Panc1 (cell line): Measurements from ENCODE around the gene MRPL4. TPM values are rescaled to one million over a fixed set of nuclear protein-coding genes. Genes with fewer than 3 reads are reported as not detected.

Experiments used
- ATAC-seq: fragments of 200-7000 bp; cut with Tn5 transposase; 2 replicates; pipeline ENCODE4 v1.9.1; 2020; ENCODE audit warnings: mild to moderate bottlenecking, moderate library complexity
- BruUV-seq: library from RNA; stranded (reverse); fragments of 400-500 nt; replicated peaks from 2 replicates; lab custom pipeline; 2021; lab: Mats Ljungman, UMichigan
- CTCF ChIA-PET: fragments of 300-600 bp; sonication (Branson Sonifier 250); formaldehyde crosslinking; loops from one replicate; lab custom pipeline; 2022; ENCODE audit warnings: antibody characterized with exemption; lab: Charles Lee
- POLR2A ChIA-PET: fragments of 300-600 bp; sonication (Branson Sonifier 250); formaldehyde crosslinking; loops from one replicate; lab custom pipeline; 2022; ENCODE audit warnings: antibody characterized with exemption; lab: Charles Lee
- DNase-seq: peaks from one replicate; pipeline ENCODE4 v3.0.0-alpha.2; 2010; ENCODE audit warnings: low read depth, low spot score
- H3K27ac ChIP-seq: 2 replicates; pipeline ENCODE4 v1.5.1; 2011; ENCODE audit warnings: mild to moderate bottlenecking, low read length, inconsistent platforms
- H3K27me3 ChIP-seq: fragments of 200-500 bp; sonication (Bioruptor generic); 2 replicates; pipeline ENCODE4 v1.6.0; 2014; ENCODE audit warnings: low read length, inconsistent platforms; ENCODE audit not compliant: control insufficient read depth, insufficient read depth
- H3K36me3 ChIP-seq: fragments of 200-500 bp; sonication (Bioruptor generic); 2 replicates; pipeline ENCODE4 v1.5.1; 2014; ENCODE audit warnings: inconsistent platforms, mild to moderate bottlenecking, low read length, moderate library complexity; ENCODE audit not compliant: control insufficient read depth, insufficient read depth
- H3K4me1 ChIP-seq: 2 replicates; pipeline ENCODE4 v1.5.1; 2011; ENCODE audit warnings: inconsistent platforms, mild to moderate bottlenecking, low read length, moderate library complexity; ENCODE audit not compliant: control insufficient read depth, insufficient read depth
- H3K4me3 ChIP-seq, 2 experiments: 2 replicates each; pipeline ENCODE4 v1.5.1; 2011 to 2012; ENCODE audit warnings: low read depth in 2 of 2, low read length in 2 of 2, mild to moderate bottlenecking in 2 of 2, inconsistent platforms in 1 of 2, moderate library complexity in 1 of 2
- H3K9me3 ChIP-seq: fragments of 200-500 bp; sonication (Bioruptor generic); 2 replicates; pipeline ENCODE4 v1.5.1; 2014; ENCODE audit warnings: low read depth, mild to moderate bottlenecking, inconsistent platforms, low read length, moderate library complexity; ENCODE audit not compliant: control insufficient read depth, insufficient read depth
- CTCF ChIP-seq: fragments of 450-650 bp; IDR thresholded peaks from 2 replicates; pipeline ENCODE4 v1.5.1; 2017; ENCODE audit warnings: mild to moderate bottlenecking
- POLR2AphosphoS5 ChIP-seq: IDR thresholded peaks from 2 replicates; pipeline ENCODE4 v1.6.1; 2012; ENCODE audit warnings: mild to moderate bottlenecking, low read depth, low read length, moderate library complexity
- SIN3A ChIP-seq: IDR thresholded peaks from 2 replicates; pipeline ENCODE4 v1.6.1; 2012; ENCODE audit warnings: low read depth, mild to moderate bottlenecking, low read length, moderate library complexity, borderline replicate concordance; ENCODE audit not compliant: insufficient read depth
- TCF7L2 ChIP-seq: IDR thresholded peaks from 2 replicates; pipeline ENCODE4 v1.6.1; 2011; ENCODE audit warnings: mild to moderate bottlenecking, low read depth, low read length, inconsistent platforms
- in situ Hi-C: cut with HindIII; loops from 2 replicates; pipeline ENCODE4 v1.10.0; 2016; ENCODE audit warnings: low sequenced_read_pairs, low pct_unique_long_range_greater_than_20kb
- intact Hi-C: fragments of 100-400 bp; cut with micrococcal nuclease; formaldehyde crosslinking; loops from one replicate; pipeline ENCODE4 v1.10.0; 2022; ENCODE audit not compliant: unreplicated experiment
- total RNA-seq: library from RNA; stranded (reverse); gene quantifications from one replicate; pipeline ENCODE4 v1.2.1, GENCODE V29; 2021; ENCODE audit not compliant: unreplicated experiment
- TF ChIP-seq, protein P1 (sequence below), 2 experiments: IDR thresholded peaks; 2 replicates each; pipeline ENCODE4 v1.6.1; 2011 to 2012; ENCODE audit warnings: low read depth in 2 of 2, control low read depth in 1 of 2, low read length in 1 of 2, mild to moderate bottlenecking in 1 of 2, moderate library complexity in 1 of 2; ENCODE audit not compliant: insufficient read depth in 1 of 2

The MRPL4 gene
- total RNA-seq, 1 experiment from 2014 or later, result 62.8 TPM

- Histone ChIP-seq H3K9me3 (no peaks in the 10 kb centered on the region), H3K27me3 (no peaks in the 10 kb centered on the region), H3K4me3 (no peak overlapping the region), H3K27ac (no peak overlapping the region), H3K36me3 (no peaks in the 10 kb centered on the region), H3K4me1 (no peaks in the 10 kb centered on the region)
- intact Hi-C loops, result no loop called here
- in situ Hi-C loops, result no loop called here
- BruUV-seq, result no TSS peak
- TF ChIP-seq, protein P1, sequence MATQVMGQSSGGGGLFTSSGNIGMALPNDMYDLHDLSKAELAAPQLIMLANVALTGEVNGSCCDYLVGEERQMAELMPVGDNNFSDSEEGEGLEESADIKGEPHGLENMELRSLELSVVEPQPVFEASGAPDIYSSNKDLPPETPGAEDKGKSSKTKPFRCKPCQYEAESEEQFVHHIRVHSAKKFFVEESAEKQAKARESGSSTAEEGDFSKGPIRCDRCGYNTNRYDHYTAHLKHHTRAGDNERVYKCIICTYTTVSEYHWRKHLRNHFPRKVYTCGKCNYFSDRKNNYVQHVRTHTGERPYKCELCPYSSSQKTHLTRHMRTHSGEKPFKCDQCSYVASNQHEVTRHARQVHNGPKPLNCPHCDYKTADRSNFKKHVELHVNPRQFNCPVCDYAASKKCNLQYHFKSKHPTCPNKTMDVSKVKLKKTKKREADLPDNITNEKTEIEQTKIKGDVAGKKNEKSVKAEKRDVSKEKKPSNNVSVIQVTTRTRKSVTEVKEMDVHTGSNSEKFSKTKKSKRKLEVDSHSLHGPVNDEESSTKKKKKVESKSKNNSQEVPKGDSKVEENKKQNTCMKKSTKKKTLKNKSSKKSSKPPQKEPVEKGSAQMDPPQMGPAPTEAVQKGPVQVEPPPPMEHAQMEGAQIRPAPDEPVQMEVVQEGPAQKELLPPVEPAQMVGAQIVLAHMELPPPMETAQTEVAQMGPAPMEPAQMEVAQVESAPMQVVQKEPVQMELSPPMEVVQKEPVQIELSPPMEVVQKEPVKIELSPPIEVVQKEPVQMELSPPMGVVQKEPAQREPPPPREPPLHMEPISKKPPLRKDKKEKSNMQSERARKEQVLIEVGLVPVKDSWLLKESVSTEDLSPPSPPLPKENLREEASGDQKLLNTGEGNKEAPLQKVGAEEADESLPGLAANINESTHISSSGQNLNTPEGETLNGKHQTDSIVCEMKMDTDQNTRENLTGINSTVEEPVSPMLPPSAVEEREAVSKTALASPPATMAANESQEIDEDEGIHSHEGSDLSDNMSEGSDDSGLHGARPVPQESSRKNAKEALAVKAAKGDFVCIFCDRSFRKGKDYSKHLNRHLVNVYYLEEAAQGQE (IDR thresholded peaks at IDR 0.05; ENCODE audit: insufficient read depth in 1 of 2, low read depth in 2 of 2, low read length in 1 of 2), result no peak
- TF ChIP-seq SIN3A (no peak), CTCF (no peak), TCF7L2 (no peak), POLR2AphosphoS5 (no peak)
- no peak for ATAC-seq
- POLR2A ChIA-PET, result no interaction called here
- CTCF ChIA-PET, result interaction anchor here (0.6 kb wide), 1 partner anchor 15 kb away, joined by 3 read pairs; no protein-coding TSS in a partner anchor
- no peak for DNase-seq
Measured at GRCh38 chr19:10214784-10215183, 37.2 kb upstream of the MRPL4 start.

GRCh38 chr19:10217085-10217484 lies 34.9 kb upstream of the MRPL4 start:
- Histone ChIP-seq H3K4me1 (no peaks in the 10 kb centered on the region), H3K27ac (no peak overlapping the region), H3K36me3 (no peaks in the 10 kb centered on the region), H3K4me3 (no peak overlapping the region), H3K9me3 (no peaks in the 10 kb centered on the region), H3K27me3 (no peaks in the 10 kb centered on the region)
- TF ChIP-seq, protein P1 (IDR thresholded peaks at IDR 0.05; ENCODE audit: insufficient read depth in 1 of 2, low read depth in 2 of 2, low read length in 1 of 2), result no peak
- no peak for TF ChIP-seq TCF7L2
- no TSS peak for BruUV-seq
- in situ Hi-C loops (no loop called here), intact Hi-C loops (no loop called here)
- ATAC-seq (no peak), DNase-seq (no peak)
- ChIA-PET POLR2A (no interaction called here), CTCF (no interaction called here)
